Measurements from ENCODE around the gene WDTC1. TPM values are rescaled to one million over a fixed set of nuclear protein-coding genes. Genes with fewer than 3 reads are reported as not detected.

WDTC1 gene
- total RNA-seq, 1 donor from 2014 or later, result 61.1 TPM

GRCh38 chr1:27346991-27347624 lies 112.7 kb downstream of the WDTC1 start:
- DNase-seq, result no peak
- no peaks in the 10 kb centered on the region for H3K9me3 ChIP-seq (replicated peaks)
- no peaks in the 10 kb centered on the region for H3K27me3 ChIP-seq (ENCODE audit: low read depth)
- peaks cover 34% of the 10 kb centered on the region for H3K4me1 ChIP-seq
- H3K36me3 ChIP-seq, result no peaks in the 10 kb centered on the region
- H3K27ac ChIP-seq (replicated peaks), result no peak overlapping the region
- no peak for TF ChIP-seq CTCF (IDR thresholded peaks at IDR 0.05; ENCODE audit: borderline replicate concordance)
- H3K4me3 ChIP-seq, result no peak overlapping the region
- intact Hi-C loops (cut with micrococcal nuclease), result no loop called here

GRCh38 chr1:27348861-27349783 lies 114.7 kb downstream of the WDTC1 start:
- Histone ChIP-seq H3K4me1 (peaks cover 29% of the 10 kb centered on the region), H3K9me3 (replicated peaks) (no peaks in the 10 kb centered on the region), H3K27ac (replicated peaks) (no peak overlapping the region), H3K4me3 (peak overlapping the region; percentile 69), H3K36me3 (peaks cover 13% of the 10 kb centered on the region), H3K27me3 (ENCODE audit: low read depth) (no peaks in the 10 kb centered on the region)
- DNase-seq, result no peak
- intact Hi-C loops (cut with micrococcal nuclease), result no loop called here
- TF ChIP-seq CTCF (IDR thresholded peaks at IDR 0.05; ENCODE audit: borderline replicate concordance), result no peak

- Histone ChIP-seq H3K36me3 (peaks cover 22% of the 10 kb centered on the region), H3K4me1 (peaks cover 29% of the 10 kb centered on the region), H3K27ac (replicated peaks) (peak overlapping the region; percentile 63), H3K27me3 (ENCODE audit: low read depth) (no peaks in the 10 kb centered on the region), H3K9me3 (replicated peaks) (no peaks in the 10 kb centered on the region), H3K4me3 (peak overlapping the region; percentile 69)
- intact Hi-C loops (cut with micrococcal nuclease), result no loop called here
- DNase-seq, result peak; percentile 59
- TF ChIP-seq CTCF (IDR thresholded peaks at IDR 0.05; ENCODE audit: borderline replicate concordance), result no peak
These were observed 115.6 kb downstream of the WDTC1 start for GRCh38 chr1:27349784-27350662.

- peak; percentile 9 for TF ChIP-seq CTCF (IDR thresholded peaks at IDR 0.05; ENCODE audit: borderline replicate concordance)
- Histone ChIP-seq H3K9me3 (replicated peaks) (no peaks in the 10 kb centered on the region), H3K27me3 (ENCODE audit: low read depth) (no peaks in the 10 kb centered on the region), H3K27ac (replicated peaks) (peak overlapping the region; percentile 63), H3K36me3 (peaks cover 31% of the 10 kb centered on the region), H3K4me1 (peaks cover 29% of the 10 kb centered on the region), H3K4me3 (peak overlapping the region; percentile 69)
- DNase-seq, result peak; percentile 67
- intact Hi-C loops (cut with micrococcal nuclease), result no loop called here
These were observed 116.5 kb downstream of the WDTC1 start for GRCh38 chr1:27350663-27351540.
